HL-60/S4 treated with retinoic acid at 250 ng/mL for 4 days and 3 days (cell line): ENCODE results near the gene DTX3.

Source experiments
- in situ Hi-C: fragments of 300-500 bp; cut with MboI; formaldehyde crosslinking; loops from 2 replicates; pipeline ENCODE4 v1.7.0; 2022; ENCODE audit warnings: low sequenced_read_pairs

DTX3 gene

GRCh38 chr12:57619434-57620244 lies 15.0 kb downstream of the DTX3 start:
- in situ Hi-C loops: no loop called here

DNA sequence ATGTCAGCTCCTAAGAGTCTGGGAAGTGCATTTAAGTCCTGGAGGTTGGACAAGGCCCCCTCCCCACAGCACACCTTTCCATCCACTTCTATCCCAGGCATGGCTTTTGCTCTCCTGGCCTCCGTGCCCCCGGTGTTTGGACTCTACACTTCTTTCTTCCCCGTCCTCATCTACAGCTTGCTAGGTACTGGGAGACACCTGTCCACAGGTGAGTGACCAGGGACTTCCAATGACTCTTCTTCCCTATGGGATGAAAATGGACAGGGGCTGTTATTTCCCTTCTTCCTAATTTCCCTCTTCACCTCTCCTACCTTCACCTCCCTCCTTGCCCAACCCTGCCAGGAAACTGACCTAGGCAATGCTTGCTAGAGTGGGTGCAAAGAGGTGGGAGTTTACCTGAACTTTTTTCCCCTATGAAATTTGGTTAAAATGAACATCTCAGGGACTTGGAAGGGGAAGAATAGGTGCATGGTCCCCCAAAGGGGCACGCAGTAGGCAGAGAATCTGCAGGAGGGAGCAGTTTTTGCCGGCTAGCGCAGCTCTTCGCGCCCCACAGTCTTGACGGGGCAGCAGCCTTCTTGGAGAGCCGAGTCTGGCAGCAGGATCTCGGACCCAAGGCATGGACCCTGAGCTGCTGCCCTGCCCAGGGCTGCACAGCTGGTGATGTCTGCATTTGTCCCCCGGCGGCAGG lies 15.8 kb downstream of the DTX3 start:
- in situ Hi-C loops: no loop called here

GRCh38 chr12:57620936-57621496 lies 16.4 kb downstream of the DTX3 start:
- in situ Hi-C loops: no loop called here

- in situ Hi-C loops: no loop called here
Measured at GRCh38 chr12:57621497-57622292, 17.1 kb downstream of the DTX3 start.

- in situ Hi-C loops: no loop called here
Measured at GRCh38 chr12:57622293-57623245, 17.9 kb downstream of the DTX3 start.

- in situ Hi-C loops: no loop called here
Measured at GRCh38 chr12:57623385-57623784, 18.8 kb downstream of the DTX3 start.

DNA sequence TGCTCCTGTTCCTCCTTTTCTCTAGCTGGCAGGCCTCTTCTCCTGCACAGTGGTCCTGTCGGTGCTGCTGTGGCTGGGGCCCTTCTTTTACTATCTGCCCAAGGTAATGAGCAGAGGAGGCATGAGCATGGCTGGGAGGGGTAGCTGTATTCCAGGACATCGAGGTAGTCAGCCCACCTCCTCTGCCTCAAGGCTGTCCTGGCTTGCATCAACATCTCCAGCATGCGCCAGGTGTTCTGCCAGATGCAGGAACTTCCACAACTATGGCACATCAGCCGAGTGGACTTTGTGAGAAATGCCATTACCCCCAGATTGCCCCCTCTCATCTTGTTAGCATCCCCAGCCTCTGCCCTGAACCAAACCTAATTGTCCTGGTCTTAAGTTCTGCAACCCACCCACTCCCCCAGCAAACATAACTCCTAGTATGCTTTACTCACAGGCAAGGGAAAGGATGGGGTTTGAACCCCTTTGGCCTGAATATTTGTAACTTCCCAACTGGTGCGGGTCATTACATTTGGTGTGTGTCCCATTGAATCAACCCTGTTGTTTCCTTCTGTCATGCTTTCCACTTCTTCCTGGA lies 19.3 kb downstream of the DTX3 start:
- in situ Hi-C loops: no loop called here

DNA sequence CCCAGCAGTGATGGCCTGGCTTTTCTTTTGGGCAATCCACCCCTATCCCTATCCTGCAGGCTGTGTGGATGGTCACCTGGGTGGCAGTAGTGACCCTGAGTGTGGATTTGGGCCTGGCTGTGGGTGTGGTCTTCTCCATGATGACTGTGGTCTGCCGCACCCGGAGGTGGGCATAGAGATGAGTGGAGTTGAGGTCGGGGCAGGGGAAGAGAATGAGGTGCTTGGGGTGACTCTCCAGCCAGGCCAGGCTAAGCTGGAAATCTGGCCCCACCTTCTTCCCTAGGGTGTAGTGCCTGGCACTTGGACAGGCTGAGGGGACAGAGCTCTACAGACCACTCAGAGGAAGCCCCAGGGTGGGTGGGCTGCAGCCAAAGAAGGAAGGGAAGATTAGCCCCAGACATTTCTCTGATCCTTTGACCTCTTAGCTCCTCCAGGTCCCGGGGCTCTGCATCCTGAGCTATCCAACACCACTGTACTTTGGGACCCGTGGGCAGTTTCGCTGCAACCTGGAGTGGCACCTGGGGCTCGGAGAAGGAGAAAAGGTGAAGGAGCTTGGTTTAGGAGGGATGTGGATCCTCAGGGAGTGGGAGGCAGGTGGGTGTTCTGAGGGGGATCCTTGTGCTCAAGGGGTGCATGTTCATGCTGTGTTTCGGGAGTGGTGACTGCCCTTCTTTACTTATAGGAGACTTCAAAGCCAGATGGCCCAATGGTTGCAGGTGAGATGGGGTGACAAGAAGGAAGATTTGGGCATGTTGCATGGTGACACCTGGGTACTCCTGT lies 20.0 kb downstream of the DTX3 start:
- in situ Hi-C loops: no loop called here

DNA sequence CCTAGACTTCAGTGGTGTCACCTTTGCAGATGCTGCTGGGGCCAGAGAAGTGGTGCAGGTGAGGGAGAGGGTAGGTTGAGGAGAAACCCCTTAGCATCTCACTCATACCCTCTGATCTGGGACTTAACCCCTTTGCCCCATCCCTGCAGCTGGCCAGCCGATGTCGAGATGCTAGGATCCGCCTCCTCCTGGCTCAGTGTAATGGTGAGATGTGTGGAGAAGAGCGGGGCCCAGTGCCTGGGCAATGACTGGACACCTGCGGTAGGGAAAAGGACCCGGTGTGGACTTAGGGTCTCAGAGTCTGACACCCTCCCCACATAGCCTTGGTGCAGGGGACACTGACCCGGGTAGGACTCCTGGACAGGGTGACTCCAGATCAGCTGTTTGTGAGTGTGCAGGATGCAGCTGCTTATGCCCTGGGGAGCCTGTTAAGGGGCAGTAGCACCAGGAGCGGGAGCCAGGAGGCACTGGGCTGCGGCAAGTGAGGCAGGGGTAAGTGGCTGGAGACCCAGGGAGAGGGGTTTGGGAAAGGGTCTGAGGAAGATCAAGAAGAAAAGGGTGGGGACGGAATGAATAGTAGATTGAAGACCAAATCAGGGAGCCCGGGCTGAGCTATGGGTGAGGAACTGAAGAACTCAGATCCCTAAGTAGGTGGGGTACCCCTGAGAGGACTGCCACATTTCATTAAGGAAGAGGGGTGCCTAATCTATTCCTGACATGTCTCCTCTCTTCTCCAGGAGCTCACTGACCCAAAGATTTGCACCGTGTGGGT lies 20.8 kb downstream of the DTX3 start:
- in situ Hi-C loops: no loop called here

DNA sequence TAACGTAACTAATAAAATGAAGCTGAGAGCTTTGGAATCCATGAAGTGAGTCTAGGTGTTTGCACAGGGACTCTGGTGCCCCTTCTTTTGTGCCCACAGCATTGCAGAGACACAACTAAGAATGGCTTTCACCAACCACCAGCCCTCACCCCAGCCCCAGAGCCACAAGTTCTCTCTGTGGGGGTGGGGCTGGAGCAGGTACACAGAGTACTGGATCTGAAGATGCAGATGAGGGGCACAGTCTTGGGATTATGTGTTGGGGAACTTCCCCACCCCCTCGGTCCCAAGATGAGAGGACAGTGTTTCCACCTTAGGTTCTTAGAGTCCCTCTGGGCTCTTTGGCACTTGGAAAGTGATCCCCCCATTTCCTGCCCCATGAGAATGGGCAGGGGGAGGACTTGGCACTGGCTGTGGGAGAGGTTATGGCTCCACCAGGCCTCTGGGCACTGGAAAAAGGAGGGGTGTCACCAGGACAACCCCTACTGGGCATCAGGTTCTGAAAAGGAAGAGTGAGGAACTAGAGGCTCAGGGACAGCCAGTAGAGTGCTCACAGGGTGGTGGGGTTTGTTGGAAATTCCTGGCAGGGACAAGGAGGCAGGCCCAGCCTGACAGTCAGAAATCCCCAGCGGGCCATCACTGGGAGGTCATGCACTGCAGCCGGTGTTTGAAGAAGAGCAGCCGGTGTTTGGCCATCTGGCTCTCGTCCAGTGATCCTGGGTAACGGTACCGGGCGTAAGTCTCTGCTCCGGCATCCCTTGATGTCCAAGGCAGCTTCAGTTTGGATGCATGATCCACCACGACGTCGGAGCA lies 21.7 kb downstream of the DTX3 start:
- in situ Hi-C loops: no loop called here

GRCh38 chr12:57626921-57627445 lies 22.4 kb downstream of the DTX3 start:
- in situ Hi-C loops: no loop called here

GRCh38 chr12:57627501-57628279 lies 23.1 kb downstream of the DTX3 start:
- in situ Hi-C loops: no loop called here

GRCh38 chr12:57628280-57629191 lies 23.9 kb downstream of the DTX3 start:
- in situ Hi-C loops: no loop called here

- in situ Hi-C loops: no loop called here
Measured at GRCh38 chr12:57629897-57630471, 25.4 kb downstream of the DTX3 start.

GRCh38 chr12:57630891-57631433 lies 26.3 kb downstream of the DTX3 start:
- in situ Hi-C loops: no loop called here
